GM12872 (cell line): ENCODE results near the gene ACTR2.

Source experiments
- CTCF ChIP-seq: IDR thresholded peaks from 3 replicates; pipeline ENCODE4 v1.5.1; 2011; ENCODE audit warnings: low read depth, mild to moderate bottlenecking, low read length, moderate library complexity; ENCODE audit not compliant: insufficient read depth

The ACTR2 gene

GRCh38 chr2:65214361-65214760 is 13.3 kb upstream of the ACTR2 start:
- TF ChIP-seq CTCF: no peak

DNA sequence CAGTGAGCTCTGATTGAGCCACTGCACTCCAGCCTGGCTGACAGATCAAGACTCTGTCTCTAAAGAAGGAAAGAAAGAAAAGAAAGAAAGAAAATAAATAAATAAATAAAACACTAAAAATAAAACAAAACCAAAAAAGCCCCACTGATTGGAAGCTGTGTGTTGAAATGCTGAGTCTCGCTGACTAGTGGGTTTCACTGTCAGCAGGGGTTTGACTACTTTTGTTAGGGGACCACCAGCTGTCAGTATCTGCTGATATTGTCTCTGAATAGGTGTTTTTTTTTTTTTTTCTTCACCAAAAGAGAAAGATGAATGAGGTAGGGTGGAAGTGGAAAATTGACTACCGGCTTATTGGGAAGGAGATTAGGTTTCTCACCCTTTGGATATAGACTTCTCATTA is 12.8 kb upstream of the ACTR2 start:
- no peak for TF ChIP-seq CTCF

- TF ChIP-seq CTCF: no peak
Observed at GRCh38 chr2:65215946-65216345, 11.7 kb upstream of the ACTR2 start.

DNA sequence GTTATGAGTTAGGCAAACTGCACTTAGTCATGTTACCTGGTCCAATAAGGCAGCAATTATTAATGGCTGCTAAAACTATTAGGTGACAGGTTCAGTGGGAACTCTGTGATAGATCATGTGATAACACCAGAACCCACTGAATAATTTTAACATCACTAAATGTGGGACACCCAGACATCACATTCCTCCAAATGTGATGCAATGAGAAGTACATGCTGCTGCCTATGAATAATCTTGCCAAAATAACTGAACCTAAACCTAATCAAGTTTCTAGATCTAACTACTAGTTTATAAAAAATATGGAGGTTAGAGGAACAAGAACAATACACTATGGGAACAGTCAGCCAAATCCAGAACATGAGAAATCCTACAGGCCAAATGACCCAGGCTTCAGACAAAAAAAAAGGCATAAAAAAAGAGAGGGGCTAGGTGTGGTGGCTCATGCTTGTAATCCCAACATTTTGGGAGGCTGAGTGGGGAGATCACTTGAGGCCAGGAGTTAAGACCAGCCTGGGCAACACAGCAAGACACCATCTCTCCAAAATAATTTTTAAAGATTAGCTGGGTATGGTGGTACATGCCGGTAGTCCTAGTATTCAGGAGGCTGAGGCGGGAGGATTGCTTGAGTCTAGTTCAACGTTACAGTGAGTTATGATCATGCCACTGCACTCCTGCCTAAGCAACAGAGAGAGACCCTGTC is 7.0 kb upstream of the ACTR2 start:
- no peak for TF ChIP-seq CTCF

DNA sequence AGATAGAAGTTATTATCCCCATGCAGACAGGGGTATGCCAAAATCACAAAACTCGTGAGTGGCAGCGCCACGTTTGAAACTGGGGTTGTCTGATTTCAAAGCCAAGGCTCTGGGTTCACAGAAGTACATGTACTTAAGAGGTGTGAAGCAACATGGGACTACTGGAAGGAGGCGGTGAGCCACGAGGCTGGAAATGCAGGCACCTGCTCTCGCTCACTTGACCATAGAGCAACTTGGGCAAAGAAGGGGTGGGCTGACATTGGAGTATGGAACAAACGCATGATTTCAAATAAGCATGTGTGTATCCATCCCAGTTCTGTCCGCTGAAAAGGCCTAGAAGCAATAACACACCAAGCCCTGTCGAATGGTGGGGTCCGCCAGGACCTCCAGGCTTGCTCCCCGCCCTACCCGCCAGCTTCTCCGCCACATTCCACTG is 593 bp upstream of the ACTR2 start:
- no peak for TF ChIP-seq CTCF

DNA sequence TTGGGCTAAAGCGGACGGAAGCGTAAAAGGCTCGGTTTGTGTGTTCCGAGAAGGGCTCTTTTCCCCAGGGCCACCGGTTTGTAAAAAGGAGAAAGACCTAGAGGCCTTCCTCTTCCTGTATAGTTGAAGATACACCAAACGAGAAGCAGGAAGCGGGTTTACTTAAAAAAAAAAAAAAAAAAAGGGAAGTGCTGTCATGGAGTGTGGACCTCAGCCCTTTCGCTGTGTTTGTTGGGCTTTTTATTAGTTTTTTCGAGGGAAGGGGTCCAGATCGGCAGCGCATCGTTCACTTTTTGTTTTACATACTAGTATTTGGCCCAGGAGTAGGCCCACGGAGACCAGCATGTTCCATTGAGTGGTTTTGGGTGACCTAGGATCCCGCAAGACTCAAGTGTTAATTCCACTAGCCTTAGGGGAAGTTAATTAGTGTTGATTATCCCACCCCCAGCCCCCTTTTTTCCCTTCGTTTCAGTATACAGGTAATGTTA is 676 bp downstream of the ACTR2 start:
- TF ChIP-seq CTCF: no peak

- TF ChIP-seq CTCF: no peak
Observed at GRCh38 chr2:65231121-65231520, 3.5 kb downstream of the ACTR2 start.
